Muscle layer of duodenum (tissue), 2 donors: Measurements from ENCODE around the gene JPH3.

Experiments
- H3K27ac ChIP-seq: one replicate; pipeline ENCODE4 v1.7.0; 2013; ENCODE audit warnings: mild to moderate bottlenecking, low read length
- H3K27me3 ChIP-seq: one replicate; pipeline ENCODE4 v1.7.0; 2013; ENCODE audit warnings: low read depth, mild to moderate bottlenecking, control low read depth, low read length
- H3K36me3 ChIP-seq, 2 donors: one replicate each; pipeline ENCODE4 v1.7.0; 2013; ENCODE audit warnings: low read length in 2 of 2, control low read depth in 1 of 2, mild to moderate bottlenecking in 1 of 2; ENCODE audit not compliant: insufficient read depth in 2 of 2, control insufficient read depth in 1 of 2
- H3K4me1 ChIP-seq, 2 donors: one replicate each; pipeline ENCODE4 v1.7.0; 2013; ENCODE audit warnings: low read length in 2 of 2, mild to moderate bottlenecking in 2 of 2, control low read depth in 1 of 2, moderate library complexity in 1 of 2; ENCODE audit not compliant: insufficient read depth in 2 of 2, control insufficient read depth in 1 of 2
- H3K4me3 ChIP-seq, 2 donors: one replicate each; pipeline ENCODE4 v1.7.0; 2013; ENCODE audit warnings: low read length in 2 of 2, low read depth in 1 of 2, mild to moderate bottlenecking in 1 of 2
- H3K9me3 ChIP-seq, 2 donors: one replicate each; pipeline ENCODE4 v1.7.0; 2013; ENCODE audit warnings: low read length in 2 of 2, control low read depth in 1 of 2, mild to moderate bottlenecking in 1 of 2; ENCODE audit not compliant: control insufficient read depth in 1 of 2
- donor health status: healthy.

The JPH3 gene

GRCh38 chr16:87563022-87563421 is 39.3 kb upstream of the JPH3 start:
- no peak overlapping the region for H3K27ac ChIP-seq
- H3K4me3 ChIP-seq: no peak overlapping the region
- no peaks in the 10 kb centered on the region for H3K9me3 ChIP-seq
- H3K4me1 ChIP-seq: no peaks in the 10 kb centered on the region
- no peaks in the 10 kb centered on the region for H3K36me3 ChIP-seq
- H3K27me3 ChIP-seq: no peaks in the 10 kb centered on the region

- Histone ChIP-seq H3K27ac (no peak overlapping the region), H3K36me3 (no peaks in the 10 kb centered on the region), H3K9me3 (no peaks in the 10 kb centered on the region), H3K4me3 (no peak overlapping the region), H3K4me1 (no peaks in the 10 kb centered on the region), H3K27me3 (no peaks in the 10 kb centered on the region)
Observed at GRCh38 chr16:87563714-87564523, 38.4 kb upstream of the JPH3 start.

GRCh38 chr16:87564524-87564778 is 37.9 kb upstream of the JPH3 start:
- Histone ChIP-seq H3K27ac (no peak overlapping the region), H3K4me1 (no peaks in the 10 kb centered on the region), H3K4me3 (no peak overlapping the region), H3K9me3 (no peaks in the 10 kb centered on the region), H3K27me3 (no peaks in the 10 kb centered on the region), H3K36me3 (no peaks in the 10 kb centered on the region)

GRCh38 chr16:87569601-87570571 is 32.4 kb upstream of the JPH3 start:
- no peaks in the 10 kb centered on the region for H3K9me3 ChIP-seq
- H3K4me1 ChIP-seq: peaks cover 0 to 13% of the 10 kb centered on the region in 2 donors
- H3K36me3 ChIP-seq: no peaks in the 10 kb centered on the region
- H3K27me3 ChIP-seq: no peaks in the 10 kb centered on the region
- no peak overlapping the region for H3K4me3 ChIP-seq
- no peak overlapping the region for H3K27ac ChIP-seq

GRCh38 chr16:87570572-87570937 is 31.8 kb upstream of the JPH3 start:
- Histone ChIP-seq H3K27ac (no peak overlapping the region), H3K4me1 (peaks cover 0 to 13% of the 10 kb centered on the region in 2 donors), H3K27me3 (no peaks in the 10 kb centered on the region), H3K36me3 (no peaks in the 10 kb centered on the region), H3K4me3 (no peak overlapping the region), H3K9me3 (no peaks in the 10 kb centered on the region)

- H3K27ac ChIP-seq: no peak overlapping the region
- H3K36me3 ChIP-seq: no peaks in the 10 kb centered on the region
- H3K4me3 ChIP-seq: no peak overlapping the region
- H3K4me1 ChIP-seq: peaks cover 0 to 13% of the 10 kb centered on the region in 2 donors
- H3K9me3 ChIP-seq: no peaks in the 10 kb centered on the region
- no peaks in the 10 kb centered on the region for H3K27me3 ChIP-seq
Observed at GRCh38 chr16:87570938-87571867, 31.1 kb upstream of the JPH3 start.

GRCh38 chr16:87571868-87572244 is 30.5 kb upstream of the JPH3 start:
- Histone ChIP-seq H3K36me3 (no peaks in the 10 kb centered on the region), H3K4me3 (no peak overlapping the region), H3K4me1 (peaks cover 0 to 13% of the 10 kb centered on the region in 2 donors), H3K27ac (no peak overlapping the region), H3K9me3 (no peaks in the 10 kb centered on the region), H3K27me3 (no peaks in the 10 kb centered on the region)

- no peak overlapping the region for H3K27ac ChIP-seq
- H3K27me3 ChIP-seq: no peaks in the 10 kb centered on the region
- no peaks in the 10 kb centered on the region for H3K9me3 ChIP-seq
- peaks cover 0 to 13% of the 10 kb centered on the region in 2 donors for H3K4me1 ChIP-seq
- no peak overlapping the region for H3K4me3 ChIP-seq
- H3K36me3 ChIP-seq: no peaks in the 10 kb centered on the region
Observed at GRCh38 chr16:87572959-87573358, 29.3 kb upstream of the JPH3 start.

GRCh38 chr16:87575027-87575804 is 27.1 kb upstream of the JPH3 start:
- no peak overlapping the region for H3K4me3 ChIP-seq
- H3K27me3 ChIP-seq: no peaks in the 10 kb centered on the region
- H3K27ac ChIP-seq: no peak overlapping the region
- H3K4me1 ChIP-seq: peaks cover 0 to 13% of the 10 kb centered on the region in 2 donors
- no peaks in the 10 kb centered on the region for H3K9me3 ChIP-seq
- H3K36me3 ChIP-seq: no peaks in the 10 kb centered on the region

GRCh38 chr16:87576171-87576570 is 26.1 kb upstream of the JPH3 start:
- H3K4me1 ChIP-seq: peaks cover 0 to 11% of the 10 kb centered on the region in 2 donors

More at GRCh38 chr16:87576171-87576570, 26.1 kb upstream of the JPH3 start:
- H3K4me3 ChIP-seq: no peak overlapping the region
- no peaks in the 10 kb centered on the region for H3K9me3 ChIP-seq
- H3K36me3 ChIP-seq: no peaks in the 10 kb centered on the region
- no peaks in the 10 kb centered on the region for H3K27me3 ChIP-seq
- H3K27ac ChIP-seq: no peak overlapping the region
